ENCODE measurements around the gene LBHD2.
A peak's percentile ranks its signal among the peaks of the same experiment; 100 is the strongest.
"Not testable (repeated sequence)": the region's sequence is repeated elsewhere in the genome, so short reads cannot be mapped to it uniquely, and the experiment has no call there.

LBHD2 gene

GRCh38 chr14:103084021-103084919 is at the start of gene LBHD2:
TSS of gene LBHD2 (plus strand) at chr14:103084210. CDS start at chr14:103086013, 1,803 bp downstream.
- peak; percentile 22 for DNase-seq

- DNase-seq = no peak
These were observed 42.5 kb upstream of the LBHD2 start for GRCh38 chr14:103041464-103041863.

DNA sequence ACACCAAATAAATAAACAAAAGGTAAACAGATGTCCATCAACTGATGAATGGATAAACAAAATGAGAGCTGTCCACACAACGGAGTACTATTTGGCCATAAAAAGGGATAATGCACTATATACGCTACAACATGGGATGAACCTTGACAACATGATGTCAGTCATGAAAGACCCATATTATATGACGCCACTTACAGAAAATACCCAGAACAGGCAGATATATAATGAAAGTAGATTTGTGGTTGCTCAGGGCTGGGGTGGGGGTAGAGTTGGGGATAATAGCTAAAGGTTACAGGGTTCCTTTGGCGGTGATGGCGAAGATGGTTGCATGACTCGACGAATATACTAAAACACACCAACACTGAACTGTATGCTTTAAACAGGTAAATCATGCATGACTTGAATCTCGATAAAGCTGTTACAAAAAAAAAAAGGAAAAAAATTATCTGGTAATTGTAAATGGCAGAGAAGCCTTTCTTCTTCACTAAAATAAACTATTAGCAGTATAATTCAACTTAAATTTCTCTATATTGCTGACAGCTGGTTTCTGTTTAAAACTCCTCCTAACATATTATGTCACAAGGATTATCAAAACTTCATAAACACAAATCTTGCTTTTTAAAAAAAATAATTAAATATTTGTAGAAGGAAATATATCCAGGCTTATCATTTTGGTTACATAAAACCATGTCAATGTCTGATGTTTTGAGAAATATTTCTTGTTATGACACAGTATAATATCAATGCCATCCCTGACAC is 40.6 kb upstream of the LBHD2 start:
- DNase-seq = no peak

GRCh38 chr14:103045371-103045869 is 38.6 kb upstream of the LBHD2 start:
- no peak for DNase-seq

GRCh38 chr14:103047453-103047852 is 36.6 kb upstream of the LBHD2 start:
- not testable (repeated sequence) for DNase-seq

GRCh38 chr14:103050935-103051334 is 33.1 kb upstream of the LBHD2 start:
- DNase-seq = no peak

DNA sequence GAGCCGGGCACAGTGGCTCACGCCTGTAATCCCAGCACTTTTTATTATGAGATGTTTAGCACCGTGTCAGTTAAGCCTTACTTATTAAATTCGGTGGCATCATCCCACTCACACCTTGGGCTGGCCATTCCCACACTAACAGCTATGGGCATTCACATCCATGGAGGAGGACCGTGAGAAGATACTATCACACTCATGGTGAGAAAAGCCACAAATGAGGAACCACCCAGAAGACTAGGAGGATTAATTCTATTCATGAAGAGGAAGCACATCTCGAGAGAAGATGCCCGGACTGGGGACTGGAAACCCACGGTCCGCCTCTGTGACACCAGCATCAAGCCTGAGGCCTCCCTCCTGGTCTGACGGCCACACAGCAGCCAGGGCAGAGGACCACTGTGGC is 31.6 kb upstream of the LBHD2 start:
- DNase-seq = no peak

DNA sequence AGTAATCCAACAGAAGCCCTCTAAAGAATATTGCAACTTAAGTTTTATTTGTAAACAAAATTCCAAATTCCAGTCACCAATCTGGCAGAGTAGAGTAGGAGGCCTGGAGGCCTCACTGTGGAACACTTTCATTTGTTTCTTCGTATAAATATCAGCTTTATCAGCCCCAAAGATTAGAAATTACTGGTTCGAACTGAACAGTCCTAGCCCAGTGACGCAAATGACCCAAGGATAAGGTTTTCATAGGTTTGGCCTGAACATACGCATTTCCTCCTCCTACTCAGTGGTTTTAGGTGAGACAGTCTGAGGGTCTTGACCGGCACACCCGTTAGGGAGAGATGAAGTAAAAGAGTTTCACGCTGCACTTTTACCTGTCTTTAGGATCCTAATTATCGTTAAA is 28.3 kb upstream of the LBHD2 start:
- no peak for DNase-seq

- peak; percentile 86 for DNase-seq
These were observed 27.5 kb upstream of the LBHD2 start for GRCh38 chr14:103056322-103057027.

DNA sequence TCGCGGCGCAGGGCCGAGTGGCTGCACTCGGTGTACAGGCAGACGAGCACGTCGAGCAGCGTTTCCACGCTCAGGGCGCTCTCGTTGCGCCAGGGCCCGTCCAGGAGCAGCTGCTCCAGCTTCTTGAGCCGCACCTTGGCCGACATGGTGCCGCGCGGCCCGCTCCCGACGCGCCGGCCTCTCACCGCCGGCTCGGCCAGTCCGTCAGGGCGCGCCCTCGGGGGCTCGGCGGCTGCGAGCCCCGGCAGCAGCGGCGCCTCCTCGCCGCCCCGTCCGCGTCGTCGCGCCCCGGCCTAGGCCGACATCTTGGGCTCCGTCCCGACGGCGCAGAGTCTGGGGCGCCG is 27.0 kb upstream of the LBHD2 start:
- DNase-seq = no peak

DNA sequence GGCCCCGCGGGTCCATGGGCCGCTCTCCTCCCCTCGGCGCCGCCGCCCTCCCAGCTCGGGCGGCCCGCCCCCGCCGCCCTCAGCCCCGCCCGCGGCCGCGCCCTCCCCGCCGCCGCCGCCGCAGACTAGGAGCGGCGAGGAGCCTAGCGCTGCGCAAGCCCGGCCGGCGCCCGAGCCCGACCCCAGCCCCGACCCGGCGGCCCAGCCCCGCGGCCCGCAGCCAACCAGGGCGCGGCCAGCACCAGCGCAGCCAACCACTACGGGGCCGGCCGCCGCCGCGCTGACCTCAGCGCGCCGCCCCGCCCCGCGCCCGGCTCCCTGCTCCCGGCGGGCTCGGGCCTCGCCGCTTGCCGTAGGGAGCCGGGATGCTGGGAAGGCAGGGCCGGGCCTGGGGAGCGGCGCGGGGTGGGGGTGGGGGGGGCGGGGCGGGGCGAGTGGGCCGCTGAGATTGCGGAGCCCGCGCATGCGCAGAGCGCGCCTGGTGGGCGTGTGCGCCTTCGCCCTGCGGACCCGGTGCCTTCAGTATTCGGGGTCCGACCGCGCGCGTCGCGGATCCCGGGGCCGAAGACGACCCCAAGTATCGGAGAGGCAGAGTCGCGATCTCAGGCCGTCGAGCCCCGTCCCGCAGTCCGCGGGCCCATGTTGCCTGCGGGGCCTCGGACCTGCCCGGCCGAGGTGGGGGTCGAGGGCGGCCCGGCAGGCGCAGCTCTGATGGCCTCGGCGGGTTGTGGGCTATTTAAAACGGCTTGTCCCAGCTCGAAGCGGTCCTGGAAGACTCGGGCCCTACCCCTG is 26.4 kb upstream of the LBHD2 start, which contains the start of gene CDC42BPB:
Gene CDC42BPB, minus strand, starts transcription at position 178 of the 792 bp plus-strand sequence. CDS start 376 bp downstream, outside the sequence.
- DNase-seq = peak; percentile 94

GRCh38 chr14:103058164-103059055 is 25.6 kb upstream of the LBHD2 start:
- DNase-seq = no peak

DNA sequence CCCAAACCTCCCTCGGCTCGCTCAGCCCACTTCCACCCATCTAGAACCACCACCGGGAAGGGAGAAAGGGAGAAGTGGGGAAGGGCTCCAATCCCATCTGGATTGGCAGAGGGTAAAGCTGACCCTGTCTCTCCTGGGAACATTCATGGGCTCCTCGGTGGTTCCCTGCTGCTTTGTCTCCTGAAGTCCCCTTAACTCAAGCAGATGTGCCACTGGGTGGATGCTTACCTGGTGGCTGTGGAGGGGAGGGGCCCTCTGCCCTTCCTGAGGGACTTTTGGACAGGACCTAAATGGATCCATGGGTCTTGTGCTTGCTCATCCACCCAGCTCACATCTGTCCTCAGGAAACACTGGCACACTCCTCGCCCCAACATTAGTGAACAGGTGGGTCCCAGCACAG is 24.5 kb upstream of the LBHD2 start:
- DNase-seq = no peak

DNA sequence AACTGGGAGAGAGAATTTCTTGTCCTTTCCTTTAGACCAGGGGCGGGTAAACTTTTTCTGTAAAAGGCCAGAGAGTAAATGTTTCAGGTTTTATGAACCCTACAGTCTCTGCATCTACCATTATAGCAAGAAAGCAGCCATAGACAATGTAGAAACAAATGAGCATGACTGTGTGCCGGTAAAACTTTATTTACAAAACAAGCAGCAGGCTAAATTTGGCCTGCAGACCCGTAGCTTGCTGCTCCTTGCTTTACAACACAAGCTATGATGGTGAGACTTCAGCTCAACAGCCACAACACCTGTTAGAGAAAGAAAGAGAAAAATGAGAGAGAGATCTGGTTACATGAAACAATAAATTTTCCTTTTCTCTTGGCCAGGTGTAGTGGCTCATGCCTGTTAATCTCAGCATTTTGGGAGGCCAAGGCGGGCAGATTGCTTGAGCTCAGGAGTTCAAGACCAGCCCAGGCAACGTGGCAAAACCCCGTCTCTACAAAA is 22.5 kb upstream of the LBHD2 start:
- no peak for DNase-seq

DNA sequence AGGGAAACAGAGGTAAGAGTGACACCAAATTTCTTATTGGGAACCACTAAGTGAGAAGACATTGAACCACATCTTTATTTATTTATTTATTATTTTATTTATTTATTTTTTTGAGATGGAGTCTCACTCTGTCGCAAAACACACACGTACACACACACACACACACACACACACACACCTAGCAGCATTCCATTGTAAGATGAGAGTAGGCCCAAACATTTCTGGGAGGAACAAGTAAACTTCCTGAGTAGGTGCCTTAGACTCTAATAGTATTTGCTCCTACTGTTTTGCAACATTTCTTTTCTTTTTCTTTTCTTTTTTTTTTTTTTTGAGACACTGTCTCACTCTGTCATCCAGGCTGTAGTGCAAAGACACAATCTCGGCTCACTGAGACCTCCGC is 19.6 kb upstream of the LBHD2 start:
- DNase-seq = no peak

- DNase-seq = no peak
These were observed 19.0 kb upstream of the LBHD2 start for GRCh38 chr14:103064978-103065377.

- no peak for DNase-seq
These were observed 18.1 kb upstream of the LBHD2 start for GRCh38 chr14:103065861-103066260.

DNA sequence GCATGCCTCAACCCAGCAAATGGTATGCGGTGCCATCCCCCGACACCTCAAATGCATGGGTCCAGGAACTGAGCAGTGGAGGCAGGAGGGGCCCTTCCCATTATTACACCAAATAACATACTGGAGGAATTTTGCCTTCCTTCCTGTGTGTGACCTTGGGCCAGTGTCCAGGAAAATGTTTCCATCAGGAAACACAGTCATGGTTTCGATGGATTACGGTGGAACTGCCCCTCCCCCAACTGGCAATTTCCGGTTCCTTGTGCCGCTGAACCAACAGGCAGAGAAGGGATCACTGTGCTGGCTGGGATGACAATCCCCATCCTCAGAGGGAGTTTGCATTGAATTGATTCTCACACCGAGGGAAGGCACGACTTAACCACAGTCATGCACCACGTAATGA is 17.6 kb upstream of the LBHD2 start:
- DNase-seq = no peak

DNA sequence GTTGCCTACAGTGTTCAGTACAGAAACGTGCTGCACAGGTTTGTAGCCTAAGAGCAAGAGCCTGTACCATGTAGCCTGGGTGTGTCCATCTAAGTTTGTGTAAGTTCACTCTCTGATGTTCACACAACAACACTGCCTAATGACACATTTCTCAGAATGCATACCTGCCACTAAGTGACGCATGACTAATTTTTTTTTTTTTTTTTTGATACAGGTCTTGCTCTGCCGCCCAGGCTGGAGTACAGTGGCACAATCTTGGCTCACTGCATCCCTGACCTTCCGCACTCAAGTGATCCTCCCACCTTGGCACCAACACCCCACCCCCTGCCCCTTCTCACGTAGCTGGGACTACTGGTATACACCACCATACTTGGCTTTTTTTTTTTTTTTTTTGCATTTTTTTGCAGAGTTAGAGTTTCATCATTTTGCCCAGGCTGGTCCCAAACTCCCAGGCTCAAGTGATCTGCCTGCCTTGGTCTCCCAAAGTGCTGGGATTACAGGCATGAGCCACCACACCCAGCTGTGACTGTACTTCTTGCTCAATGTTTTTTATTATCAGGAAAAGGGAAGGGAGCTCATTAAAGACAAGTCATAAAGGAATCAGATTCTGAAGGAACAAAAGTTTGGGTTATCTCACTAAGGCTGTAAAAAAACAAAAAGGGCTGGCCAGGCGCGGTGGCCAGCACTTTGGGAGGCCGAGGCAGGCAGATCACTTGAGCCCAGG is 16.6 kb upstream of the LBHD2 start:
- no peak for DNase-seq

DNA sequence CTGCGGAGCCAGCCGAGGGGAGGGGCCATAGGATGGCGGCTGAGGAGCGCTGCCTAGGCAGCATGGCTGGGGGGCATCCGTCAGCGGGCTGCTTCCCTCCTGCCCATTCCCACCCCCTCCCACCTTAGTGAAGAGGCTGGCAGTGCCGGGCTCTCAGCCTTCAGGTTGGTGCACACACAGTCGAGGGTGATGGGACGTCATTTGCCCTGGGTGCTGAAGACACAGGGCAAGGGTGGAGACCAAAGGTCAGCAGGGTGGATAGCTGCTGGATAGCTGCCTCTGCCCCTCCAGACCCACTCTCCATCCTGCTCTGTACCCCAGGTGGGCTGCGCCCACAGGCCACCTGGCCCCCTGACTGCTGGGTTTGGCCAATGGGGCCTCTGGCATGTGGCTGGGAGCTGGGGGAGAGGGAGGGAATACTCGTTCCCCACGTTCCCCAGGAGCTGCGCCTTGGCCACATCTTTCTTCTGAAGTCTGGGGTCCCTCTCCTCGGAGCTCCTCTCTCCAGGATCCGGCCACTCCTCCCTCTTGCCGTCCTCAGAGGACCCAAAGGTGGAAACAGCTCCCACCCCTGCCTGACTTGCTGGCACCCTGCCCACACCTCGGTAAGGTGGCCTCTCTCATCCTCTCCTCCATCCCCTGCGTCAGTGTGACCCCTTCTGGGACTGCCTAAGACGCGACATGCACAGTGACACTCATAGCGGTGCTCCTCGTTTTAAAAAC is 15.5 kb upstream of the LBHD2 start:
- DNase-seq = no peak

Data from femur (tissue), 1 donor.